Activated CD8-positive, alpha-beta memory T cell treated with anti-CD3 and anti-CD28 coated beads for 1 hour (primary cell): ENCODE measurements around the gene STK4.

Experiments used
- DNase-seq, 2 donors: peaks; one replicate each; pipeline ENCODE4 v3.0.0-alpha.2; 2020; ENCODE audit warnings: low read depth in 1 of 2; ENCODE audit errors: extremely low read depth in 1 of 2

Gene STK4

DNA sequence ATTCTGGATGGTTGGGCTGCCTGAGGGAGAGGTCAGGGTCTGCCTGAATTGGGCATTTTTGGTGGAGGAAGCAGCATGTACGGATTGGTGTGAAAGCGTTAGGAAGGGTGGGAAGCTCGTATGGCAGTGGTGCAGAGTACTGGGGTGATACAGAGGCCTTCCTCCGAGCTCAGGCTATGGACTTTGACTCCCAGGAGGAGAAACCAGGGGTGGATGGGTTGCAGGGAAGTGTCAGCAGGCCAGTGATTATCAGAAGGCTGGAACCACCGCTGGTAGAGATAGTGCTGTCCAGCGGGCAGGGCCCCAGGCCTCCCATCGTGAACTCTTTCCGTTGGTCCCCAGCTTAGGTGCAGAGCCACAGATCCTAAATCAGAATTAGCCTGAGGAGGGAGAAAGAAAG lies 143.3 kb downstream of the STK4 start:
- no peak for DNase-seq

DNA sequence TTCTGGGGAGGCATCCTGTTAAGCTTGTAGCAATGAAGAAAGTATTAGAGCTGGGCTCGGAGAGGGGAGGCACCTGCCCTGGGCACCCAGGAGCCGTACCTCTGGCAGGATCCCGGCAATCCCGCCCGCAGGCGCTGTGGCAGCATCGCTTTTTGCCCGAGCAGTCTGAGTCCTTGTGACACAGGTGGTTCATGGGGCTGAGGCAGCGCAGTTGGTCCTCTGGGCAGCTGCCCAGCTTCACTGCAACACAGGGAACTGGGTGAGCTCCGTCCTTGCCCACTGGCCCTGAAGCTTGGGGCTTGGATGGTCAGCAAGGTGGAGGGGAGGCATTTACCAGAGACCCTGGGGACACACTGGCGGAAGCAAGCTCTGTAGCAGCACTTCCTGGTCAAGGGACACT lies 144.0 kb downstream of the STK4 start:
- DNase-seq: no peak

DNA sequence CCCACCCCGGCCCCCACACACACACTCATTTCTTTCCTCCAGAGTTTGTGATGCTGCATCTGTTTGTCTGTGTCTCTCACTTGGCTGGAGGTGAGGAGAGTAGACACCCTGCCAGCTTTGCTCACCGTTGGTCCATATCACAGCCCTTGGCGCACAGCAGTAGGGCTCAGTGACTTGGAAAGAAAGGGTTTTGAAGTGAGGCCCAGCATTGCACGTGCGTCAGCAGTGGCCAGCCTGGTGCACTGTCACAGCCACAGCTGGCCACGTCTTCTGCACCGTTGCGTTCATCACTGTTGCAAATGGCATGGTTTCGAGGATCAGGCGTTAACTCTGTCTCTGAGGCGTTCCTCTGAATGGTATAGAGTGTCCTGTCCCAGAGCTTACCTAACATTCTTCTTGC lies 145.0 kb downstream of the STK4 start:
- no peak for DNase-seq

DNA sequence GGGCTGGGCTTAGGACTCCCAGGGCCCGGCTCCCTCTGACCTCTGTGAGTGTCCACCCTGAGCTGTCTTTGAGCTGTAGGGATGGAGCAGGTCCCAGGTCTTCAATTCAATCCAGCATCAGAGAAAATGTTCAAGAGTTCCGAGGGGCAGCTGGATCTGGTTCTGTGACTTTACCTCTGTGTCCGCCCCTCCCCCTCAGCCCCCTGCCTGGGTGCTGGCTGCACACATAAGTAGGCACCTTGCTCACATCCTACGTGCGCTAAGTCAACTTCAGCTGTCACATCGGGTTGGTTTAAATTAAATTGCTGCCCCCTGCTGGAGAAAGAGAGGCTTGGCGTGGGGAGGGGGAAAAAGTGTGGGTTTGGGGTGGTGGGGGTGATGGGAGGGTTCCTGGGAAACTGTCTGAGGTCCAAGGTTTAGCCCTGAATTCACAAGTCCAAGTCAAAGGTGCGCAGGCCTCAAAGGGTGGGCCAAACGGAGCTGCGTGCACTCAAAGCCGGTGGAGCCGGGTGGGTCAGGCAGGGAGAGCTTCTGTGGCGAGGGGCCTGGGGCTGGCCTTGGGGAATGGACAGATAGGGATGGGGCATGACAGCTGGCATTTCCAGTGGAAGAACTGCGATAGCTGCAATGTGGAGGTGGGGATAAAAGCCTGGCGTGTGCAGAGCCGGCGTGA lies 145.6 kb downstream of the STK4 start:
- no peak for DNase-seq

DNA sequence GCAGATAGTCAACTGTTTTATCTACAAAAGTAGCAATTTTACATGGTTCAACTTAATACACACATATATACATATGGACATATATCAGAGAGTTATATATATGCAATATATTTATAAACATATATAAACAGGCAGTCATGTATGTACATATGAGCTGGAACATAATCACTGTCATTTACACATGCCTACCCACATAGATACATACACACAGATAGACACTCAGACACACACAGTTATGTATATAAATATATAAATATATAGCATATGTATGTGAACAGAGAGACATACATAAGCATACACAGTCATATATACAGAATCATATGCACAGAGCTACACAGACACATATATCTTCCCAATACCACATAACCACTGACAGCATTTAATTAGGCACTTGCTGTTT lies 146.4 kb downstream of the STK4 start:
- no peak for DNase-seq

DNA sequence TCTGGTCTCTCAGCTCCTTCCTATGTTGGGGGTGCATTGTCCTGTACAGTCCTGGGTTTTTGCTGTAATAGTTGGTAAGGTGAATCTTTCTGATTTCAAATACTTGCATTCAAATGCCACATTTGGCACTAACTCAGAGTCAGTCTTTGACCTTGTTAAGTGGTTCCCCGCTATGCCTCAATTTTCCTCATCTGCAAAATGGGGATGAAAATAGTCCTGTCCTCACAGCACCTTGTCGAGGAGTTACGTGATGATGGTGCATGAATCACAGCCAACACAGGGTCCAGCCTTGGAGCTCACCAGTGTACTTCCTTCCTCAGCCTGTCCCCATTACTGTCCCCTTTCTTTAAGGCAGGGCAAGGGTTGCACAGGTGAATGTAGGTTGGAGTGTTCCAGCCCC lies 147.6 kb downstream of the STK4 start:
- DNase-seq: no peak

DNA sequence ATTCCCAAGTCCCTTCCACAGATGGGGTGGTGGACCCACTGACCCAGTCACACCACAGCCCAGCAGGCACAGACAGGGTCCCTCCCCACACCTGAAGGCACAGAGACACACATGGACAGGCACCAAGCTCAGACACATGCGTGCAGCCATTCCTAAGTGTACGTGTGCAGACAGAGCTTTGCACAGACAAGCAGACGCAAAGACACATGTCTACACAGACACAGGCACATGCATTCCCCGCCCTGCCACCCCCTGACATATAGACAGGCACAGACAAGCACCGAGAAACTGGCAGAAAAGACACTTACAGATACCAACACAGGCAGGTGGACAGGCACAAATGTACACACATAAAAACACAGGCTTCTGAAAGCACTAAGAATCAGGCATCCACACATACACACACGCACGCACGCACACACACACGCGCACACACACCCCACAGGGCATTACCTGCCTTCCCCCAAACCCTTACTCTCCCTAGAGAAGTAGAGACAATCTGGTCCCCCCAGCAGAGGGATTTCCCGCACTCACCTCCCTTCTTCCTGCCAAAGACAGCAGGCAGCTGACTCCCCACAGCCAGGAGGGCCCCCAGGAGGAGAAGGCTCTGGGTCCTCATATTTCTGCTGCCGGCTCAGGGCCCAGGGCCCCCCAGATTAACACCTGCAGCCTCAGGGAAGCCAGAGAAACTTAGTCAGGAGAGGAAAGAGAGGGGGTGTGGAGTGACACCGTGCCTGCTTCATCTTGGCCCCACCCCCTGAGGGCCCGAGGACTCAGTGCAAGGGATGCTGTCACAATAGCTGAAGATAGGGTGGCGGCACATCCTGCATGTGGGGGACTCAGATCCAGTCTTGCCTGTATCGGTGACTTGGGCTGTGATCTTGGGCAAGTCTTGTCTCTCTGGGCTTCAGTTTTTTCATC lies 148.4 kb downstream of the STK4 start, which contains the start of gene WFDC5:
WFDC5 (minus strand) TSS at position 710 of the 921 bp plus-strand sequence; CDS start at position 619, 91 bp downstream.
- no peak for DNase-seq

DNA sequence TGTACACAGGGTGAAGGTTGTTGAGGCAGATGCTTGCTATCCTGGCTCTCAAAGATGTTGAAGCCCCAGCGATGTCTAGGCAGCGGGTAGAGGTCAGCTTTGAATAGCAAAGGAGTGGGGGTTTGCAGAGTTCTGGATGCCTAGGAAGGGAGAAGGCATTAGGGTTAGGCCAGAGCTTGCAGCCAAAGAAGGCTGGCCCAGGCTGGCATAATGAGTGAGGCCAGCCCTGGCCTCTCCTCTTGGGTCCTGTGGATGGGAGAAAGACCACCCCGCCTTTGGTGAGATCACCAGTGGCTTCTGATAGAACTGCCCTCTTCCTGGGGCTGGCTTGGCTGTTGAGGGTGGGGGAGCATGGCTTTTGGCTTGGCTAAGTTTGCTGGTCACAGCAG lies 149.1 kb downstream of the STK4 start:
- DNase-seq: no peak

DNA sequence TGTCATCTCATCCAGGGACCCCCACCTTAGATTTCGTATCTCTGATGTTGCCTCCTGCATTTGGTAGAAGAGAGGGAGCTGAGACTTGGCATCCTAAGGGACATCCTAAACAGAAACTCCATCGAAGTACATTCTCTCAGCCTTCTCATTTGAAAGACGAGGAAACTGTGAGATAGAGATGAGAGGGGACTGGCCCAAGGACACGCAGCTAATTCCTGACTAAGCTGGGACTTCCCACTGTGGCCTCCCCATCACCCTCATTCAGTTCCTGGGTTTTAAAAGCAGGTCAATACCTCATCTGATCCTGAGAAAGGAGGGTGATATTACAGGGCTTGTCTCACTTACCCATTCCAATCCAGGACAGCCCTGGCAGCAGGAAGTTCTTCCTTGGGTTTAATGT lies 149.5 kb downstream of the STK4 start:
- DNase-seq: no peak

DNA sequence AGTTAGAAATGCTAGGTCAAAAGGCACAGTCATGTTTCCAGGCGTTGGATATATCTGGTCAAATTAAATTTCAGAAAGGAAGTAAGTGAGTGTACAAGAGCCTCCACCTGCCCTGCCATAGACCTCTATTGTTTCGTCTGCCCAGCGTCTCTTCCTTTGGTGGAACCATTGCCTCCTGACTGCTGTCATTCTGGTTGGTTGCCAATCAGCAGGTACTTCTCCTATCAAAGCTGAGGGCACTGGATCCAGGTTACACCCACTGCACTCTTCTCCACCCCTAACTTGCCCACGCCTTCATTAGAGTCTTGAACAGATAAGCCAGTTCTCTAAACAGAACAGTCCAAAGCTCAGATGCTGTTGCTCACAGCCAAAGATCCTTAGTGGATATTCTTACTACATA lies 151.3 kb downstream of the STK4 start:
- no peak for DNase-seq

DNA sequence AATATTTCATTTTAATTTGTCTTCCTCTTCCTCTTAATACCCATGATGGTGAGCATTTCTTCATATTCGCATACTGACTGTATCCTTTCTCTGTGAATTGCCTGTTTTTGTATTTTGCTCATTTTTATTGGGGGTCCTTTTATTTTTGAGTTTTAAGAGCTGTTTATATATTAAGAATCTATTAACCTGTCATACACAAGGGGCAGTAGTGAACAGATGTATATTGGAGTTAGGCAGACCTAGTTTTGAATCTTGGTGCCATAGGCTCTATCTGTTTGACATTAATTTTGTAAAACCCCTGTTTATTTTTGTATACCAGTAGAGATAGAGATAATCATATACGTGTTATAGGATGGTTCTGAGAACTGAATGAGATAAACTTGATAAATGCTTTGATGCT lies 151.7 kb downstream of the STK4 start:
- no peak for DNase-seq

DNA sequence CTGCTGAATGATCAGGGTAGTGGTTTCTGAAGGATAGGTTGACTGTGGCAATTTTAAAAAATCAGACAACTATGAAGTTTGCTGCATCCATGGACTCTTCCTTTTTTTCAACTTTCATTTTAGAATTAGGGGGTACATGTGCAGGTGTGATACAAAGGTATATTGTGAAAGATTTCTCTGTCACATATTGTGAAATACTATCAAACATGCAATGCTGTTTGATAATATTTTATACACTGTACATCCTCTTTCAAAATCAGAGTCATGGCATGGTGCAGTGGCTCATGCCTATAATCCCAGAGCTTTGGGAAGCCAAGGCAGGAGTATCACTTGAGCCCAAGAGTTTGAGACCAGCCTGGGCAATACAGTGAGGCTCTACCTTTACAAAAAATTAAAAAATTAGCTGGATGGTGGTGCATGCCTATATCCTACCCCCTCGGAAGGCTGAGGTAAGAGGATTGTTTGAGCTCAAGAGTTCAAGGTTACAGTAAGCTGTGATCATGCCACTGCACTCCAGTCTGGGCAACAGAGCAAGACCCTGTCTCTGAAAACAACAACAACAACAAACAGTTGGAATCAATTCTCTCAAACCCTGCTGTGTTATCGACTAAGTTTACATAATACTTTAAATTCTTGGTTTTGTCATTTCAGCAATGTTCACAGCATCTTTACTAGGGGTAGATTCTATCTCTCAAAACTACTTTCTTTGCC lies 153.4 kb downstream of the STK4 start:
- DNase-seq: no peak

DNA sequence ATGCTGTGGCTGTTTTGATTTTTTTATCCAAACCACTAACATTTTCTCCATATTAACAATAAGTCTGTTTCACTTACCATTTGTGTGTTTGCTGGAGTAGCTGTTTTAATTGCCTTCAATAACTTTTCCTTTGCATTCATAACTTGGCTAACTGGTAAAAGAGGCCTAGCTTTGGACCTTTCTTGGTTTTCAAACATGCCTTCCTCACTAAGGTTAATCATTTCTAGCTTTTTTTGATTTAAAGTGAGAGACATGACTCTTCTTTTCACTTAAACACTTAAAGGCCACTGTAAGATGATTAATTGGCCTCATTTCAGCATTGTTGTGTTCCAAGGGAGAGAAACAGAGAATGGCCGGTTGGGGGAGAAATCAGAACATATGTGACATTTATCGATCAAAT lies 155.1 kb downstream of the STK4 start:
- DNase-seq: no peak

DNA sequence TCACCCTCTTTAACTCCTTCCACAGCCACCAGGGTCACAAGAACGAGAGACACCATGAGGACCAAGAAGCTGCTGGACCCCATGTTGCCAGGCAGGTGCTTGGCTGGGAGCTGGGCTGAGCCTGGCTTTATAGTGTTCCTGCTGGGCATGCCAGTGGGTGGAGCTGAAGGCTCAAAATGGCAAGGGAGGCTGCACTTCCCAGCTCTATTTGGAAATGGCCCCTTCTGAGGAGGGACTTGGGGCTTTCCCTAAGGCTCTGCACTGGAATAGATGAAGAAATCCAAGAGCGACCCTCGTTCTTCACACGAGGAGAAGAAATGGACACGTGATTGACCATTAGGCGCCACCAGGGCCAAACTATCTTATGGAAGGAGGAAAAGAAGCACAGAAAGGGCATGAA lies 158.1 kb downstream of the STK4 start, which contains the start of gene WFDC12:
WFDC12 (minus strand) TSS at position 101 of the 400 bp plus-strand sequence; CDS start at position 83, 18 bp downstream.
- DNase-seq: no peak

DNA sequence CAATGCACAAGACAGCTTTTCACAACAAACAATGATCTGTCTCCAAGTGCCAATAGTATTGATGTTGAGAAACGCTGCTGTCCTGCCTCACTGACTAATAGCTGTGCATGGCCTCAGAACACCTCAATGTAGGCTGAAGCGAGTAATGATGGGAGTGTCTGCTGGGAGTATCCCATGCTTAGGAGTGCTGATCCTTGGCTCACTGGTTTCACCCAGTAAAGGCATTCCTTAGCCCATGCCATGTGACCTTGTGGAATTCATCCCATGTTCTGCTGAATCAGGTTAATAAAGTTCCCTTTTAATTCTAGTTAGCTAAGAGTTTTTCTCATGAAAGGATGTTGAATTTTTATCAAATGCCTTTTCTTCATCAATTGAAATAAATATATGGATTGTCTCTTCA lies 161.8 kb downstream of the STK4 start:
- no peak for DNase-seq
